Peyer's patch (tissue), 4 donors: Measurements from ENCODE around the gene CD93.

Experiments
- CTCF ChIP-seq, 6 experiments: fragments of 450-650 bp in 4 of 6; fragments of 200-600 bp in 2 of 6; sonication (generic) in 1 of 6; IDR thresholded peaks; one replicate each; pipeline ENCODE4 v1.5.1; 2017 to 2019; ENCODE audit warnings: antibody characterized with exemption in 6 of 6, mild to moderate bottlenecking in 3 of 6, moderate library complexity in 1 of 6
- POLR2A ChIP-seq, 2 donors: fragments of 450-650 bp; IDR thresholded peaks; one replicate each; pipeline ENCODE4 v1.5.1; 2017; ENCODE audit warnings: antibody characterized with exemption in 2 of 2, mild to moderate bottlenecking in 2 of 2, moderate library complexity in 2 of 2

- no peak for TF ChIP-seq CTCF (IDR thresholded peaks at IDR 0.05)
- TF ChIP-seq POLR2A (IDR thresholded peaks at IDR 0.05) = no peak
Observed at GRCh38 chr20:23129891-23130621, 43.9 kb upstream of the CD93 start.
